H9 (cell line): ENCODE results near the gene ATP13A3. TPM values are rescaled to one million over a fixed set of nuclear protein-coding genes. Genes with fewer than 3 reads are reported as not detected.

Experiments used
- DNase-seq: peaks from one replicate; pipeline ENCODE4 v3.0.0-alpha.2; 2017
- H2AFZ ChIP-seq: one replicate; pipeline ENCODE4 v1.6.1; 2013; ENCODE audit warnings: mild to moderate bottlenecking, low read length, control low read depth, moderate library complexity
- H2AK5ac ChIP-seq: 2 replicates; pipeline ENCODE4 v1.6.1; 2013; ENCODE audit warnings: low read length, control low read depth, mixed read lengths; ENCODE audit not compliant: insufficient read length
- H2BK120ac ChIP-seq: one replicate; pipeline ENCODE4 v1.6.1; 2013; ENCODE audit warnings: low read depth, mild to moderate bottlenecking, low read length, control low read depth, inconsistent platforms; ENCODE audit not compliant: poor library complexity, severe bottlenecking
- H2BK12ac ChIP-seq: 2 replicates; pipeline ENCODE4 v1.6.1; 2013; ENCODE audit warnings: low read length, control low read depth, mixed read lengths, low read depth; ENCODE audit not compliant: insufficient read length
- H2BK15ac ChIP-seq: 2 replicates; pipeline ENCODE4 v1.6.1; 2013; ENCODE audit warnings: low read depth, low read length, control low read depth
- H2BK20ac ChIP-seq: one replicate; pipeline ENCODE4 v1.6.1; 2013; ENCODE audit warnings: low read depth, mild to moderate bottlenecking, low read length, control low read depth, inconsistent platforms; ENCODE audit not compliant: poor library complexity, severe bottlenecking
- H2BK5ac ChIP-seq: 2 replicates; pipeline ENCODE4 v1.6.1; 2013; ENCODE audit warnings: low read length, control low read depth, mixed read lengths; ENCODE audit not compliant: insufficient read length
- H3K14ac ChIP-seq: 2 replicates; pipeline ENCODE4 v1.6.1; 2013; ENCODE audit warnings: low read length, control low read depth; ENCODE audit not compliant: insufficient read depth
- H3K18ac ChIP-seq: 2 replicates; pipeline ENCODE4 v1.6.1; 2013; ENCODE audit warnings: low read depth, mild to moderate bottlenecking, mixed read lengths, low read length, control low read depth; ENCODE audit not compliant: insufficient read length
- H3K23ac ChIP-seq: 2 replicates; pipeline ENCODE4 v1.6.1; 2013; ENCODE audit warnings: low read length, control low read depth, mixed read lengths, low read depth; ENCODE audit not compliant: insufficient read length
- H3K23me2 ChIP-seq: 2 replicates; pipeline ENCODE4 v1.6.1; 2013; ENCODE audit warnings: low read depth, mild to moderate bottlenecking, mixed read lengths, low read length, control low read depth; ENCODE audit not compliant: insufficient read length, poor library complexity, severe bottlenecking
- H3K27ac ChIP-seq: 2 replicates; pipeline ENCODE4 v1.5.1; 2013; ENCODE audit warnings: low read length, control low read depth, mixed read lengths, low read depth; ENCODE audit not compliant: insufficient read length
- H3K27me3 ChIP-seq: 2 replicates; pipeline ENCODE4 v1.6.1; 2013; ENCODE audit warnings: low read length, control low read depth, inconsistent platforms; ENCODE audit not compliant: insufficient read depth
- H3K4ac ChIP-seq: 2 replicates; pipeline ENCODE4 v1.6.1; 2013; ENCODE audit warnings: low read depth, mild to moderate bottlenecking, control low read depth, inconsistent platforms, low read length, moderate library complexity
- H3K4me1 ChIP-seq: 2 replicates; pipeline ENCODE4 v1.6.1; 2013; ENCODE audit warnings: low read length, control low read depth, inconsistent platforms; ENCODE audit not compliant: insufficient read depth
- H3K4me2 ChIP-seq: 2 replicates; pipeline ENCODE4 v1.6.1; 2013; ENCODE audit warnings: low read length, control low read depth, mixed read lengths; ENCODE audit not compliant: insufficient read length, insufficient read depth
- H3K56ac ChIP-seq: 2 replicates; pipeline ENCODE4 v1.6.1; 2013; ENCODE audit warnings: low read depth, mild to moderate bottlenecking, mixed read lengths, low read length, control low read depth; ENCODE audit not compliant: insufficient read length
- H3K79me1 ChIP-seq: 2 replicates; pipeline ENCODE4 v1.6.1; 2013; ENCODE audit warnings: low read depth, mild to moderate bottlenecking, moderate library complexity, low read length, control low read depth, inconsistent platforms; ENCODE audit not compliant: insufficient read depth, poor library complexity, severe bottlenecking
- H3K79me2 ChIP-seq: 2 replicates; pipeline ENCODE4 v1.6.1; 2013; ENCODE audit warnings: low read length, control low read depth, inconsistent platforms; ENCODE audit not compliant: insufficient read depth
- H3K9ac ChIP-seq: 2 replicates; pipeline ENCODE4 v1.6.1; 2013; ENCODE audit warnings: low read length, control low read depth, mixed read lengths; ENCODE audit not compliant: insufficient read length; ENCODE audit errors: extremely low read depth
- H3K9me3 ChIP-seq: one replicate; pipeline ENCODE4 v1.6.1; 2013; ENCODE audit warnings: low read depth, low read length, inconsistent platforms; ENCODE audit not compliant: control insufficient read depth
- H3T11ph ChIP-seq: one replicate; pipeline ENCODE4 v1.6.1; 2013; ENCODE audit warnings: mild to moderate bottlenecking, low read length, control low read depth, inconsistent platforms
- H4K20me1 ChIP-seq: one replicate; pipeline ENCODE4 v1.6.1; 2013; ENCODE audit not compliant: control insufficient read depth, insufficient read length, insufficient read depth
- H4K5ac ChIP-seq: 2 replicates; pipeline ENCODE4 v1.6.1; 2013; ENCODE audit warnings: low read depth, mild to moderate bottlenecking, mixed read lengths, low read length, control low read depth; ENCODE audit not compliant: insufficient read length
- H4K8ac ChIP-seq: replicated peaks from 2 replicates; pipeline ENCODE4 v1.6.1; 2013; ENCODE audit warnings: low read length, control low read depth, mixed read lengths, low read depth; ENCODE audit not compliant: insufficient read length
- H4K91ac ChIP-seq: 2 replicates; pipeline ENCODE4 v1.6.1; 2013; ENCODE audit warnings: low read depth, mild to moderate bottlenecking, moderate library complexity, mixed read lengths, low read length, control low read depth; ENCODE audit not compliant: insufficient read length
- H3K27ac Mint-ChIP-seq, 3 experiments: 2 replicates in 2 of 3; 3 replicates in 1 of 3; pipeline ENCODE4 v1.8.0; 2020 to 2021; ENCODE audit warnings: mixed read lengths in 3 of 3, mild to moderate bottlenecking in 1 of 3, moderate library complexity in 1 of 3
- H3K27me3 Mint-ChIP-seq: 2 replicates; pipeline ENCODE4 v1.8.0; 2021; ENCODE audit warnings: low read depth, mild to moderate bottlenecking, moderate library complexity, mixed read lengths
- H3K36me3 Mint-ChIP-seq, 3 experiments: 2 replicates in 2 of 3; 3 replicates in 1 of 3; pipeline ENCODE4 v1.8.0; 2020 to 2021; ENCODE audit warnings: low read depth in 3 of 3, mixed read lengths in 3 of 3; ENCODE audit not compliant: insufficient read depth in 1 of 3
- H3K4me1 Mint-ChIP-seq, 2 experiments: 2 replicates each; pipeline ENCODE4 v1.8.0; 2020; ENCODE audit warnings: mixed read lengths in 2 of 2
- H3K4me3 Mint-ChIP-seq, 2 experiments: 2 replicates in 1 of 2; 3 replicates in 1 of 2; pipeline ENCODE4 v1.8.0; 2020 to 2021; ENCODE audit warnings: mild to moderate bottlenecking in 2 of 2, mixed read lengths in 2 of 2, moderate library complexity in 1 of 2
- H3K9me3 Mint-ChIP-seq, 2 experiments: 2 replicates in 1 of 2; 3 replicates in 1 of 2; pipeline ENCODE4 v1.8.0; 2020; ENCODE audit warnings: mild to moderate bottlenecking in 2 of 2, mixed read lengths in 2 of 2, moderate library complexity in 1 of 2
- WGBS: extraction: QIAGEN DNeasy Blood & Tissue Kit; methylation state at CpG from one replicate; pipeline ENCODE4 v1.1.7; 2013; ENCODE audit warnings: missing lambda C conversion rate, low lambda C conversion rate, mixed read lengths; ENCODE audit not compliant: insufficient read length; ENCODE audit errors: extremely low coverage; 5-methylcytosine and 5-hydroxymethylcytosine counted together
- total RNA-seq: library from RNA; stranded (reverse); gene quantifications from 2 replicates; pipeline ENCODE4 v1.2.1, GENCODE V29; 2021
- TF ChIP-seq, protein P1 (sequence below): fragments of 200-600 bp; sonication (generic); conservative IDR thresholded peaks from 3 replicates; pipeline ENCODE4 v1.8.0; 2021; ENCODE audit warnings: antibody characterized with exemption, mild to moderate bottlenecking

Gene ATP13A3
- total RNA-seq, 1 experiment from 2014 or later: 78.5 TPM

DNA sequence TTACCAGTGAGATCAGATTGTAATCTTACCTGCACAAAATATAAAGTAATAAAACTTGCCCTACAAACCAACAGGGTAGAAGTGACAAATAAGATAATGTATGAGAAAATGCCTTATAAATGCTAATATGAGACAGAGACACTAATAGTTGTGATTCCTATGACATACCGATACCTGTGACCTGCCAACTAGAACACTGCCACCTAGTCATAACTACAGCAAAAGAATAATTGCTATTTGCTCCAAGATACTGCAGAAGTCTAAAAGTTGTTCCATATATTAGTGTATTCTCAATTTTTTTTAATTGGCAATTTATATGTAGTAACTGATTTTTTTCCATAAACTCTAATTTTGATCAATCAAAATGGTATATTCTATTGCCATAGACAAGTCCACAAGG, 62.4 kb downstream of the ATP13A3 start:
- H2BK20ac ChIP-seq: no peak overlapping the region
- TF ChIP-seq, protein P1, sequence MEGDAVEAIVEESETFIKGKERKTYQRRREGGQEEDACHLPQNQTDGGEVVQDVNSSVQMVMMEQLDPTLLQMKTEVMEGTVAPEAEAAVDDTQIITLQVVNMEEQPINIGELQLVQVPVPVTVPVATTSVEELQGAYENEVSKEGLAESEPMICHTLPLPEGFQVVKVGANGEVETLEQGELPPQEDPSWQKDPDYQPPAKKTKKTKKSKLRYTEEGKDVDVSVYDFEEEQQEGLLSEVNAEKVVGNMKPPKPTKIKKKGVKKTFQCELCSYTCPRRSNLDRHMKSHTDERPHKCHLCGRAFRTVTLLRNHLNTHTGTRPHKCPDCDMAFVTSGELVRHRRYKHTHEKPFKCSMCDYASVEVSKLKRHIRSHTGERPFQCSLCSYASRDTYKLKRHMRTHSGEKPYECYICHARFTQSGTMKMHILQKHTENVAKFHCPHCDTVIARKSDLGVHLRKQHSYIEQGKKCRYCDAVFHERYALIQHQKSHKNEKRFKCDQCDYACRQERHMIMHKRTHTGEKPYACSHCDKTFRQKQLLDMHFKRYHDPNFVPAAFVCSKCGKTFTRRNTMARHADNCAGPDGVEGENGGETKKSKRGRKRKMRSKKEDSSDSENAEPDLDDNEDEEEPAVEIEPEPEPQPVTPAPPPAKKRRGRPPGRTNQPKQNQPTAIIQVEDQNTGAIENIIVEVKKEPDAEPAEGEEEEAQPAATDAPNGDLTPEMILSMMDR: no peak
- no peak overlapping the region for H4K5ac ChIP-seq
- H3K18ac ChIP-seq: no peak overlapping the region
- no peak overlapping the region for H3K27ac ChIP-seq
- Mint-ChIP-seq H3K27ac (no peak overlapping the region), H3K9me3 (no peaks in the 10 kb centered on the region), H3K4me3 (no peak overlapping the region), H3K27me3 (no peaks in the 10 kb centered on the region), H3K36me3 (peaks cover 15 to 50% (median 47%) of the 10 kb centered on the region in 3 experiments; a peak in 6 of 7 replicates), H3K4me1 (no peaks in the 10 kb centered on the region)
- no peaks in the 10 kb centered on the region for H3K4me1 ChIP-seq
- H3K27me3 ChIP-seq: no peaks in the 10 kb centered on the region
- H3K4me2 ChIP-seq: no peak overlapping the region
- no peaks in the 10 kb centered on the region for H3K79me2 ChIP-seq
- no peak overlapping the region for H2BK5ac ChIP-seq
- no peaks in the 10 kb centered on the region for H3K79me1 ChIP-seq
- no peak overlapping the region for H2AK5ac ChIP-seq
- no CpG with 5 or more reads among the region's 1 CpG for WGBS
- H2BK15ac ChIP-seq: no peak overlapping the region
- H2BK120ac ChIP-seq: no peak overlapping the region
- H3K4ac ChIP-seq: no peak overlapping the region
- H4K8ac ChIP-seq: no peak overlapping the region
- no peak overlapping the region for H2AFZ ChIP-seq
- no peak overlapping the region for H3K14ac ChIP-seq
- no peaks in the 10 kb centered on the region for H3K9me3 ChIP-seq
- H2BK12ac ChIP-seq: no peak overlapping the region
- no peak overlapping the region for H3K23ac ChIP-seq
- no peak overlapping the region for H3K9ac ChIP-seq
- no peak overlapping the region for H3K56ac ChIP-seq
- H3T11ph ChIP-seq: no peak overlapping the region
- no peak for DNase-seq
- no peaks in the 10 kb centered on the region for H3K23me2 ChIP-seq
- H4K20me1 ChIP-seq: no peaks in the 10 kb centered on the region
- no peak overlapping the region for H4K91ac ChIP-seq
